Activated naive CD4-positive, alpha-beta T cell treated with anti-CD3 and anti-CD28 coated beads, Interleukin-2, amount 50 U/mL, for 72 hours (primary cell): ENCODE measurements around the gene ASB18. TPM values are rescaled to one million over a fixed set of nuclear protein-coding genes. Genes with fewer than 3 reads are reported as not detected.

Experiments
- ATAC-seq, 2 donors: fragments of 150-1000 bp; cut with Tn5 transposase; 2 replicates each; pipeline ENCODE4 v1.10.0; 2021; ENCODE audit warnings: mild to moderate bottlenecking in 2 of 2, moderate library complexity in 2 of 2
- DNase-seq, 2 donors: peaks; one replicate each; pipeline ENCODE4 v3.0.0; 2021 to 2022; ENCODE audit warnings: low spot score in 2 of 2
- H3K27ac Mint-ChIP-seq, 2 donors: one replicate each; pipeline ENCODE4 v1.8.0; 2022; ENCODE audit warnings: mild to moderate bottlenecking in 2 of 2, mixed read lengths in 2 of 2
- H3K36me3 Mint-ChIP-seq, 2 donors: one replicate each; pipeline ENCODE4 v1.8.0; 2022; ENCODE audit warnings: mixed read lengths in 2 of 2
- H3K9me3 Mint-ChIP-seq, 2 donors: one replicate each; pipeline ENCODE4 v1.8.0; 2022; ENCODE audit warnings: mixed read lengths in 2 of 2
- total RNA-seq, 2 donors: library from RNA; stranded (reverse); gene quantifications; one replicate each; pipeline ENCODE4 v1.2.3, GENCODE V29; 2022

The ASB18 gene
- total RNA-seq, 2 donors from 2014 or later, result not detected

- ATAC-seq (no peak), DNase-seq (no peak)
- Mint-ChIP-seq H3K27ac (no peak overlapping the region), H3K9me3 (peaks cover 0 to 12% of the 10 kb centered on the region in 2 donors), H3K36me3 (no peaks in the 10 kb centered on the region)
These were observed 58.1 kb downstream of the ASB18 start for GRCh38 chr2:236205867-236206645.

GRCh38 chr2:236204953-236205352 lies 59.3 kb downstream of the ASB18 start:
- Mint-ChIP-seq H3K36me3 (no peaks in the 10 kb centered on the region), H3K27ac (no peak overlapping the region), H3K9me3 (peaks cover 0 to 12% of the 10 kb centered on the region in 2 donors)
- DNase-seq (no peak), ATAC-seq (no peak)

DNA sequence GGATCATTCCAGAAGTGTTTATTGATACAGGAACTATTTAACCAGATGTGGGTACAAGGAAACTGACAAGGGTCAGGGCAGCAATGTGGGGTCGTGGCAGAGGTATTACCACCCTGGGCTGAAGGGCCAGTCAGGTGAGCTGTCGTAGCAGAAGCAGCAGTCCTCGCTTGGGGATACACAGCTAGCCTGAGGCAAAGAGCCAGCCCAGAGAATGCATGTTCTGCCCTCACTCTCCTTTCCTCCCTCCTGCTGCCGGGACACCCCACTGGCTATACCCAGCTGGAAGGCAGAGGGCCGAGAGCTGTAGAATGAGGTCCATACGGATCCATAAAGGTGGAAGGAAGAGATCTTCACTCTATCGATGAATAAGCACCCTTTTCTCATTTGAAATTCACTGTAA lies 63.8 kb downstream of the ASB18 start:
- H3K9me3 Mint-ChIP-seq, result no peaks in the 10 kb centered on the region

DNA sequence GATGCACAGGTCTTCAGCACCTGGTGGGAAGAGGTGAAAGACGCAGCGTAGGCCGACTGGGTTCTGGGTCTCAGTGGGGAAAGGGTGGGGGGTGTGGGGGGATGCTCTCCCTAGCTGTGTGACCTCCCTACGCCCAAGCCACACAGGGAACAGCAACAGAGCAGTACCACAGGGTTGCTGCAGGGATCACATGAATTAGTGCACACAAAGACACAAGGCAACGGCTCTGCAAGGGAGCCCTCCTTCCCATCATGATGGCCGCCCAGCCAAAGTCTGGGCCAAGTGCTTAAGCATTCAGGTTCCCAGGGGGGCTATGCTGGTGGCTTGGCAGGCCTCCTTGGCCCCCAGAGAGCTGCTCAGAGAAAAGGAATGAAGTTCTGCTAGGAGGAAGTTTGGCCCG lies 67.8 kb downstream of the ASB18 start:
- DNase-seq, result no peak
- no peak for ATAC-seq
- H3K36me3 Mint-ChIP-seq, result no peaks in the 10 kb centered on the region
- H3K27ac Mint-ChIP-seq, result no peak overlapping the region
- H3K9me3 Mint-ChIP-seq, result no peaks in the 10 kb centered on the region

More for the DNA sequence above, 63.8 kb downstream of the ASB18 start:
- ATAC-seq (no peak), DNase-seq (no peak)
- no peaks in the 10 kb centered on the region for H3K36me3 Mint-ChIP-seq
- H3K27ac Mint-ChIP-seq, result no peak overlapping the region

- no peaks in the 10 kb centered on the region for H3K36me3 Mint-ChIP-seq
- no peak for ATAC-seq
These were observed 68.5 kb downstream of the ASB18 start for GRCh38 chr2:236195726-236196125.

GRCh38 chr2:236194786-236195185 lies 69.4 kb downstream of the ASB18 start:
- Mint-ChIP-seq H3K27ac (no peak overlapping the region), H3K36me3 (no peaks in the 10 kb centered on the region), H3K9me3 (no peaks in the 10 kb centered on the region)
- no peak for DNase-seq
- ATAC-seq, result no peak

More at GRCh38 chr2:236195726-236196125, 68.5 kb downstream of the ASB18 start:
- no peak for DNase-seq
- H3K27ac Mint-ChIP-seq, result no peak overlapping the region
- H3K9me3 Mint-ChIP-seq, result no peaks in the 10 kb centered on the region

DNA sequence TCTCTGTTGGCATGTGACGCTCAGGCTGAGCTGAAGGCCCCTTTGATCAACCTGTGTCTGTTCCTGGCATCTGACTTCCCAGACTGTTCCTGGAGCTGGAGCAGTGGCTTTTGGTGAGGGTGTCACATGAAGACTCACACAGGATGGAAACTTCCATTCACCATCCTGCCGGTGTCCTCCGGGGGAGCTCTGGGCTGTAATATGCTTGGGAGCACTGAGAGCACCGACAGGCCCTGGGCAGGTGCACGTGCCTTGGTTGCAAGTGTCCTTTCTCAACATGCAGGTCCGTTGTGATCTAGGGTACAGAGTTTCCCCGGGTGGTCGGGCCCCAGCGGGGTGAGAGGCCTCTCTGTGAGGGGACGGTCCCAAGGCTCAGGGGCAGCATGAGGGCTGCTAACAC lies 71.2 kb downstream of the ASB18 start:
- DNase-seq (no peak), ATAC-seq (no peak)
- no peak overlapping the region for H3K27ac Mint-ChIP-seq
- H3K36me3 Mint-ChIP-seq, result no peaks in the 10 kb centered on the region
- H3K9me3 Mint-ChIP-seq, result no peaks in the 10 kb centered on the region

DNA sequence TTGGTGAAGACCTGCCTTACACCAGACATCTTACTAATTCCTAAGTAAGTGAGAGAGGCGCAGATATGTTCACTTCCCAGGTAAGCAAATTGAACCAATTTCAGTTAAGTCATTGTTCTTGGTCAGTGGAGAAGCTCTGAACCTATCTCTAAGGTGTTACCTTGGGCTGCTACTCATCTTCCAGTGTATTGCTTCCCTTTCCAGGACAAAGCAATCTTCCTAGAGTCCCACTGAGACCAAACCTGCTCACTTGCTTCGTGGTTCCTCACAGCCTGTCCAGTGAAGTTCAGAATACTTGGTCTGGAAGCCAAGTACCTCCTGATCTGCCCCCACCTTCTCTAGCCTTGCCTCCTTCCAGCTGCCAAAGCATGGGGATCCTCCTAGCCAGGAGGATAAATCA lies 73.5 kb downstream of the ASB18 start:
- no peak for DNase-seq
- H3K36me3 Mint-ChIP-seq, result no peaks in the 10 kb centered on the region
- H3K9me3 Mint-ChIP-seq, result no peaks in the 10 kb centered on the region
- no peak for ATAC-seq
- no peak overlapping the region for H3K27ac Mint-ChIP-seq

- ATAC-seq (no peak), DNase-seq (no peak)
- H3K9me3 Mint-ChIP-seq, result no peaks in the 10 kb centered on the region
- no peak overlapping the region for H3K27ac Mint-ChIP-seq
- H3K36me3 Mint-ChIP-seq, result peaks cover 0 to 7% of the 10 kb centered on the region in 2 donors
These were observed 79.5 kb downstream of the ASB18 start for GRCh38 chr2:236184701-236185100.

- Mint-ChIP-seq H3K36me3 (peaks cover 0 to 7% of the 10 kb centered on the region in 2 donors), H3K27ac (no peak overlapping the region), H3K9me3 (no peaks in the 10 kb centered on the region)
- DNase-seq (peak in 1 of 2 donors; percentile 51), ATAC-seq (no peak)
These were observed 83.3 kb downstream of the ASB18 start for GRCh38 chr2:236180831-236181453.

GRCh38 chr2:236180076-236180816 lies 84.0 kb downstream of the ASB18 start:
- H3K36me3 Mint-ChIP-seq, result peaks cover 0 to 8% of the 10 kb centered on the region in 2 donors
- H3K9me3 Mint-ChIP-seq, result no peaks in the 10 kb centered on the region
- H3K27ac Mint-ChIP-seq, result no peak overlapping the region
- no peak for ATAC-seq
- DNase-seq, result no peak

DNA sequence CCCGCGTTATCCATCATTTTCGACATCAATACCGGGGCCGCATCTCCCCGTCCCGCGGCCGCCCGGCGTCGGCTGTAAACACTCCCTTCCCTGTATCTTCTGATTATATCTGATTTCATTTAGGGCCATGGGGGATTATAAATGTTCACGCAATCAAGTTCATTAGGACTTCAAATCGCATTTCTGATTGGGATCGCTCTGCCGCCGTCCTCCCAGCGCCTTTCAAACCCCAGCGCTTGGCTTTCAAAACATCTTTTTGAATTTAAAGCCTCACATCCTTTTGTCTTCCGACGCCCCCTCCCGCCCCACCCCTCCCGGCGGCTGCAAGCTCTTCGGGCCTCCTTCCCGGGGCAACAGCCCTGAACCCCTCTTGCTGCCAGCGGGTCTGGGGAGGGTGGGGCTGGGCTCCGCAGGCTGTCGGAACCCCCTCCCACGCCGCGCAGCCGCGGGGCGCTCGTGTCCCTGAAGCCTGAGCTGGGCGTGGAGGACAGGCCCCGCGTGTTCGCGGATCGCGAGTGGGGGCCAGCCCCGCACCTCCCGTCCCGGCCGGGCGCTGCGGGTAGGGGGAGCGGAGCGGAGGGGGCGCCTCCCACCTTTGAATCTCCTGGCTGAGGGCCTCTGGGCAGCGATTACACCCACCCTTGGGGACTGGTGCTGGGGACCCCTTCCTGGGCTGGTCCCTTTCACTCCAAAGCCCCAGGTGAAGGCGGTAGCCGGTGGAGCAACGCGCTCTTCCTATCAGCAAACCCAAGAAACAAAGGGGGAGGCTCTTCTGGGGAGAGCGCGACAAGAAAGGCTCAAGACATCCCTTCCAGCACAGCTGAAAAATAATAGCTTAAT lies 84.8 kb downstream of the ASB18 start:
- no peak for DNase-seq
- Mint-ChIP-seq H3K27ac (no peak overlapping the region), H3K36me3 (peaks cover 0 to 12% of the 10 kb centered on the region in 2 donors), H3K9me3 (no peaks in the 10 kb centered on the region)
- ATAC-seq, result no peak

- Mint-ChIP-seq H3K27ac (no peak overlapping the region), H3K9me3 (no peaks in the 10 kb centered on the region), H3K36me3 (peaks cover 0 to 13% of the 10 kb centered on the region in 2 donors)
- ATAC-seq (no peak), DNase-seq (no peak)
These were observed 85.3 kb downstream of the ASB18 start for GRCh38 chr2:236178890-236179235.

GRCh38 chr2:236177967-236178889 lies 86.0 kb downstream of the ASB18 start:
- Mint-ChIP-seq H3K27ac (no peak overlapping the region), H3K9me3 (no peaks in the 10 kb centered on the region), H3K36me3 (peaks cover 0 to 13% of the 10 kb centered on the region in 2 donors)
- DNase-seq (peak in 1 of 2 donors; percentile 75), ATAC-seq (peak; percentile 43 to 70)

GRCh38 chr2:236177604-236177966 lies 86.6 kb downstream of the ASB18 start:
- peak; percentile 36 to 81 for ATAC-seq
- DNase-seq, result peak in 1 of 2 donors; percentile 61
- Mint-ChIP-seq H3K27ac (no peak overlapping the region), H3K36me3 (peaks cover 0 to 13% of the 10 kb centered on the region in 2 donors), H3K9me3 (no peaks in the 10 kb centered on the region)

DNA sequence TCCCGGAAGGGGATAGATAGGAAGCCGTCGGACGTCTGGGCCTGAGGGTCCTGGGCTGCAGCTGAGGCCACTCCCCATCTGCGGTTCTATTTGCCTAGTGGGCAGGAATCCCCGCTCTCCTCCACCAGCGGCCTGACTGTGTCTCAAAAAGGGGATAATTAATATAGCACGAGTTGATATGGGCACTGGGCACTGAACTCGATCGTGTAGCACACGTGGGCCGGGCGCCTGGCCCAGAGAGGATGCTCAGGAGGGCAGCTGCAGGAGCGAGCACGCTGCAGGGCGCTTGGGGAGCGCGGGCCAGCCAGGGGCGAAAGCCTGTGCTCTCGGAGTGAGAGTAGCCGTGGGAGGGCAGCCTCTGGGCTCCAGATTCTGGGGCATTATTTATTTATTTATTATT lies 87.3 kb downstream of the ASB18 start:
- no peak overlapping the region for H3K27ac Mint-ChIP-seq
- DNase-seq (no peak), ATAC-seq (no peak)
- no peaks in the 10 kb centered on the region for H3K9me3 Mint-ChIP-seq
- peaks cover 0 to 13% of the 10 kb centered on the region in 2 donors for H3K36me3 Mint-ChIP-seq
